ENCODE results near the gene MRPL53. TPM values are rescaled to one million over a fixed set of nuclear protein-coding genes. Genes with fewer than 3 reads are reported as not detected.
A peak's percentile ranks its signal among the peaks of the same experiment; 100 is the strongest.

MRPL53 gene
- polyA plus RNA-seq, 3 donors, result 48.6 to 133 (median 106) TPM

GRCh38 chr2:74426181-74426758 is 46.2 kb downstream of the MRPL53 start:
- no peak overlapping the region for H2AFZ ChIP-seq (ENCODE audit: insufficient read depth, low read depth, low read length, poor library complexity, severe bottlenecking)
- H3K4me1 ChIP-seq (ENCODE audit: control insufficient read depth in 1 of 2, insufficient read depth in 2 of 2, low read length in 2 of 2), result peaks cover 7 to 12% of the 10 kb centered on the region in 2 donors
- no peak overlapping the region for H3K9ac ChIP-seq (ENCODE audit: insufficient read depth, low read length, poor library complexity, severe bottlenecking)
- peaks cover 1 to 8% (median 5%) of the 10 kb centered on the region in 3 donors for H3K27me3 Mint-ChIP-seq (ENCODE audit: low read depth in 3 of 3)
- no peaks in the 10 kb centered on the region for H3K36me3 ChIP-seq (replicated peaks in 1 of 2; ENCODE audit: control insufficient read depth in 1 of 2, insufficient read depth in 2 of 2, low read length in 2 of 2)
- TF ChIP-seq, protein P1, sequence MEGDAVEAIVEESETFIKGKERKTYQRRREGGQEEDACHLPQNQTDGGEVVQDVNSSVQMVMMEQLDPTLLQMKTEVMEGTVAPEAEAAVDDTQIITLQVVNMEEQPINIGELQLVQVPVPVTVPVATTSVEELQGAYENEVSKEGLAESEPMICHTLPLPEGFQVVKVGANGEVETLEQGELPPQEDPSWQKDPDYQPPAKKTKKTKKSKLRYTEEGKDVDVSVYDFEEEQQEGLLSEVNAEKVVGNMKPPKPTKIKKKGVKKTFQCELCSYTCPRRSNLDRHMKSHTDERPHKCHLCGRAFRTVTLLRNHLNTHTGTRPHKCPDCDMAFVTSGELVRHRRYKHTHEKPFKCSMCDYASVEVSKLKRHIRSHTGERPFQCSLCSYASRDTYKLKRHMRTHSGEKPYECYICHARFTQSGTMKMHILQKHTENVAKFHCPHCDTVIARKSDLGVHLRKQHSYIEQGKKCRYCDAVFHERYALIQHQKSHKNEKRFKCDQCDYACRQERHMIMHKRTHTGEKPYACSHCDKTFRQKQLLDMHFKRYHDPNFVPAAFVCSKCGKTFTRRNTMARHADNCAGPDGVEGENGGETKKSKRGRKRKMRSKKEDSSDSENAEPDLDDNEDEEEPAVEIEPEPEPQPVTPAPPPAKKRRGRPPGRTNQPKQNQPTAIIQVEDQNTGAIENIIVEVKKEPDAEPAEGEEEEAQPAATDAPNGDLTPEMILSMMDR (IDR thresholded peaks at IDR 0.05), result no peak
- no peak for DNase-seq
- H3K27ac ChIP-seq (ENCODE audit: low read depth in 1 of 2, low read length in 2 of 2), result no peak overlapping the region
- peaks cover 0 to 3% of the 10 kb centered on the region in 2 donors for H3K36me3 Mint-ChIP-seq
- H3K9me3 Mint-ChIP-seq, result no peaks in the 10 kb centered on the region
- intact Hi-C loops (cut with micrococcal nuclease), result no loop called here
- WGBS (ENCODE audit: insufficient coverage), result 96% methylated on average over 8 of the region's 14 CpGs
- H3K4me2 ChIP-seq (replicated peaks; ENCODE audit: extremely low read depth, low read length, poor library complexity, severe bottlenecking), result no peak overlapping the region
- H3K79me2 ChIP-seq (ENCODE audit: insufficient read depth, low read length), result no peaks in the 10 kb centered on the region
- peaks cover 10% of the 10 kb centered on the region for H3K4me1 Mint-ChIP-seq
- H3K9me3 ChIP-seq (replicated peaks in 1 of 2; ENCODE audit: control insufficient read depth in 1 of 2, insufficient read depth in 1 of 2, low read length in 2 of 2), result no peaks in the 10 kb centered on the region
- no peak overlapping the region for H3K4me3 ChIP-seq (replicated peaks in 1 of 3; ENCODE audit: low read depth in 2 of 3, low read length in 3 of 3)
- H3K27me3 ChIP-seq (ENCODE audit: control insufficient read depth in 2 of 2, insufficient read depth in 2 of 2, low read length in 2 of 2), result no peaks in the 10 kb centered on the region
- H4K20me1 ChIP-seq (ENCODE audit: insufficient read depth, low read length), result no peaks in the 10 kb centered on the region
- H3K27ac Mint-ChIP-seq, result no peak overlapping the region
- H3K4me3 Mint-ChIP-seq, result no peak overlapping the region

GRCh38 chr2:74425523-74425922 is 47.0 kb downstream of the MRPL53 start:
- H3K4me3 ChIP-seq (replicated peaks in 1 of 3; ENCODE audit: low read depth in 2 of 3, low read length in 3 of 3), result no peak overlapping the region
- Mint-ChIP-seq H3K4me1 (peaks cover 17% of the 10 kb centered on the region), H3K27ac (peak overlapping the region in 1 of 7 donors; percentile 28), H3K9me3 (no peaks in the 10 kb centered on the region), H3K36me3 (peaks cover 0 to 3% of the 10 kb centered on the region in 2 donors), H3K4me3 (no peak overlapping the region), H3K27me3 (ENCODE audit: low read depth in 3 of 3) (peaks cover 1 to 8% (median 3%) of the 10 kb centered on the region in 3 donors)
- TF ChIP-seq, protein P1 (IDR thresholded peaks at IDR 0.05), result no peak
- peaks cover 15 to 19% of the 10 kb centered on the region in 2 donors for H3K4me1 ChIP-seq (ENCODE audit: control insufficient read depth in 1 of 2, insufficient read depth in 2 of 2, low read length in 2 of 2)
- H3K27ac ChIP-seq (ENCODE audit: low read depth in 1 of 2, low read length in 2 of 2), result no peak overlapping the region
- WGBS (ENCODE audit: insufficient coverage), result 86% methylated on average over 4 of the region's 7 CpGs
- H3K79me2 ChIP-seq (ENCODE audit: insufficient read depth, low read length), result no peaks in the 10 kb centered on the region
- no peak overlapping the region for H2AFZ ChIP-seq (ENCODE audit: insufficient read depth, low read depth, low read length, poor library complexity, severe bottlenecking)
- H3K9ac ChIP-seq (ENCODE audit: insufficient read depth, low read length, poor library complexity, severe bottlenecking), result no peak overlapping the region
- no peaks in the 10 kb centered on the region for H3K27me3 ChIP-seq (ENCODE audit: control insufficient read depth in 2 of 2, insufficient read depth in 2 of 2, low read length in 2 of 2)
- no peaks in the 10 kb centered on the region for H3K36me3 ChIP-seq (replicated peaks in 1 of 2; ENCODE audit: control insufficient read depth in 1 of 2, insufficient read depth in 2 of 2, low read length in 2 of 2)
- no peaks in the 10 kb centered on the region for H4K20me1 ChIP-seq (ENCODE audit: insufficient read depth, low read length)
- no peak for DNase-seq
- H3K9me3 ChIP-seq (replicated peaks in 1 of 2; ENCODE audit: control insufficient read depth in 1 of 2, insufficient read depth in 1 of 2, low read length in 2 of 2), result no peaks in the 10 kb centered on the region
- H3K4me2 ChIP-seq (replicated peaks; ENCODE audit: extremely low read depth, low read length, poor library complexity, severe bottlenecking), result no peak overlapping the region
- intact Hi-C loops (cut with micrococcal nuclease), result no loop called here

All from CD14-positive monocyte (primary cell).